Stimulated activated naive CD8-positive, alpha-beta T cell treated with anti-CD3 and anti-CD28 coated beads, Interleukin-15, Interleukin-2, amounts not matched to agents 100 ng/mL and 50 ng/mL, for 24 hours (primary cell): ENCODE measurements around the gene G6PC2.

Experiments
- H3K27ac Mint-ChIP-seq: one replicate; pipeline ENCODE4 v1.8.0; 2021; ENCODE audit warnings: mild to moderate bottlenecking, mixed read lengths
- H3K27me3 Mint-ChIP-seq: one replicate; pipeline ENCODE4 v1.8.0; 2021; ENCODE audit warnings: mixed read lengths
- H3K36me3 Mint-ChIP-seq: one replicate; pipeline ENCODE4 v1.8.0; 2021; ENCODE audit warnings: low read depth, mixed read lengths
- H3K4me1 Mint-ChIP-seq: one replicate; pipeline ENCODE4 v1.8.0; 2021; ENCODE audit warnings: low read depth, mixed read lengths
- H3K4me3 Mint-ChIP-seq: one replicate; pipeline ENCODE4 v1.8.0; 2021; ENCODE audit warnings: mild to moderate bottlenecking, mixed read lengths
- H3K9me3 Mint-ChIP-seq: one replicate; pipeline ENCODE4 v1.8.0; 2021; ENCODE audit warnings: mixed read lengths

G6PC2 gene

GRCh38 chr2:168949324-168949723, 48.2 kb downstream of the G6PC2 start:
- no peaks in the 10 kb centered on the region for H3K4me1 Mint-ChIP-seq

GRCh38 chr2:168951871-168952270, 50.8 kb downstream of the G6PC2 start:
- Mint-ChIP-seq H3K27ac (no peak overlapping the region), H3K4me3 (no peak overlapping the region)

More at GRCh38 chr2:168949324-168949723, 48.2 kb downstream of the G6PC2 start:
- no peak overlapping the region for H3K27ac Mint-ChIP-seq
- no peak overlapping the region for H3K4me3 Mint-ChIP-seq
- H3K36me3 Mint-ChIP-seq, result peaks cover 4% of the 10 kb centered on the region
- peaks cover 17% of the 10 kb centered on the region for H3K9me3 Mint-ChIP-seq
- no peaks in the 10 kb centered on the region for H3K27me3 Mint-ChIP-seq

GRCh38 chr2:168952424-168952823, 51.3 kb downstream of the G6PC2 start:
- Mint-ChIP-seq H3K9me3 (peaks cover 18% of the 10 kb centered on the region), H3K36me3 (peaks cover 4% of the 10 kb centered on the region), H3K4me1 (no peaks in the 10 kb centered on the region), H3K27ac (no peak overlapping the region), H3K27me3 (peaks cover 3% of the 10 kb centered on the region), H3K4me3 (no peak overlapping the region)

More at GRCh38 chr2:168951871-168952270, 50.8 kb downstream of the G6PC2 start:
- Mint-ChIP-seq H3K4me1 (no peaks in the 10 kb centered on the region), H3K27me3 (peaks cover 3% of the 10 kb centered on the region), H3K36me3 (peaks cover 4% of the 10 kb centered on the region), H3K9me3 (peaks cover 18% of the 10 kb centered on the region)

GRCh38 chr2:168954256-168954655, 53.2 kb downstream of the G6PC2 start:
- Mint-ChIP-seq H3K9me3 (peaks cover 18% of the 10 kb centered on the region), H3K27me3 (peaks cover 3% of the 10 kb centered on the region), H3K36me3 (peaks cover 4% of the 10 kb centered on the region), H3K4me1 (no peaks in the 10 kb centered on the region), H3K27ac (no peak overlapping the region), H3K4me3 (no peak overlapping the region)

GRCh38 chr2:168955321-168955720, 54.2 kb downstream of the G6PC2 start:
- Mint-ChIP-seq H3K27ac (no peak overlapping the region), H3K4me3 (no peak overlapping the region), H3K27me3 (peaks cover 3% of the 10 kb centered on the region), H3K4me1 (no peaks in the 10 kb centered on the region), H3K36me3 (peaks cover 4% of the 10 kb centered on the region), H3K9me3 (peaks cover 14% of the 10 kb centered on the region)

- no peaks in the 10 kb centered on the region for H3K4me1 Mint-ChIP-seq
- H3K9me3 Mint-ChIP-seq, result peaks cover 14% of the 10 kb centered on the region
- no peak overlapping the region for H3K27ac Mint-ChIP-seq
- peaks cover 3% of the 10 kb centered on the region for H3K27me3 Mint-ChIP-seq
- peaks cover 4% of the 10 kb centered on the region for H3K36me3 Mint-ChIP-seq
- H3K4me3 Mint-ChIP-seq, result no peak overlapping the region
These were observed 55.3 kb downstream of the G6PC2 start for GRCh38 chr2:168956392-168956791.
